ENCODE data around the gene MATN3. TPM values are rescaled to one million over a fixed set of nuclear protein-coding genes. Genes with fewer than 3 reads are reported as not detected.

The MATN3 gene
- total and polyA plus RNA-seq, 2 of the 13 experiments (the other 11 are each of a cell fraction or from before 2014, with no cell fraction given), result 36.1 to 208 TPM

DNA sequence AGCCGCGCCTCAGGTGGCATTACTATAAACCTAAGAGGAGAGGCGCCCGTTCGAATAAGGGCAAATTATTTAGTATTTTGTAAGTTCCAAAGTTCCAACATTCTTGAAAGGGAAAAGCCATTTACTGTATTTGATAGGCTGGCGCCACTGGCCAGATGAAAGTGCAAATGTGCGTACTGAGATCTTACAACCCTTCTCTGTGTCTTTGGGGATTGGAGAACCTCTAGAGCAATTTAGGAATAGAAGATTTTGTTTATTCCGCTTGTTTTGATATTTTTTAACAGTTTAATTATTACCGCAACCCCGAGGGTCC is 22.1 kb downstream of the MATN3 start:
- POLR2A ChIA-PET, result interaction anchor here (0.7 to 2.0 kb wide), 10 partner anchors 17 to 100 kb away, joined by 4 to 28 read pairs (median 7); partner anchors contain the start of genes LAPTM4A and TTC32
- peaks cover 0 to 2% of the 10 kb centered on the region in 2 experiments; a peak in 4 of 5 replicates for H3K36me3 ChIP-seq (replicated peaks in 1 of 2; ENCODE audit: control insufficient read depth in 1 of 2, insufficient read depth in 2 of 2, low read length in 2 of 2)
- no peak for DNase-seq (ENCODE audit: low spot score)
- peak overlapping the region; percentile 57 for H2AFZ ChIP-seq (ENCODE audit: low read length)
- under 1% methylated on average over 10 of the region's 10 CpGs for WGBS (ENCODE audit: low lambda C conversion rate)
- in situ Hi-C loops (cut with HindIII; ENCODE audit: extremely low pct_ligation_motif_present, low pct_unique_long_range_greater_than_20kb) (no loop called here), intact Hi-C loops (cut with micrococcal nuclease; ENCODE audit: unreplicated experiment) (loop anchor here (1.0 to 2.0 kb wide), 2 partner anchors 25 to 60 kb away; partner anchors contain the start of gene LAPTM4A)
- peaks cover 22% of the 10 kb centered on the region for H3K79me2 ChIP-seq (ENCODE audit: insufficient read depth, low read length)
- H3K27me3 ChIP-seq (ENCODE audit: control insufficient read depth in 1 of 2, insufficient read depth in 2 of 2, low read length in 2 of 2), result no peaks in the 10 kb centered on the region; a peak in 1 of 5 replicates
- peak overlapping the region; percentile 69 for H3K9ac ChIP-seq (ENCODE audit: insufficient read depth, low read depth, low read length)
- no peak for FAIRE-seq
- peak overlapping the region; percentile 70 for H3K27ac ChIP-seq (ENCODE audit: extremely low read length, insufficient read depth, low read length)
- peaks cover 30% of the 10 kb centered on the region for H3K4me1 ChIP-seq (ENCODE audit: insufficient read depth, low read length)
- peak overlapping the region; percentile 92 for H3K4me2 ChIP-seq (ENCODE audit: low read depth, low read length)
- no peaks in the 10 kb centered on the region for H3K9me3 ChIP-seq (ENCODE audit: low read length)
- H3K4me3 ChIP-seq (replicated peaks in 1 of 3; ENCODE audit: insufficient read depth in 1 of 3, low read depth in 2 of 3, low read length in 3 of 3), result peak overlapping the region; percentile 75 to 90 (median 78)
- H4K20me1 ChIP-seq (ENCODE audit: insufficient read depth, low read length), result no peaks in the 10 kb centered on the region
- ATAC-seq, result no peak
- CTCF ChIA-PET (ENCODE audit: low intra/inter-chr PET ratio, low total read pairs), result interaction anchor here (2.0 kb wide), 1 partner anchor 108 kb away, joined by 5 read pairs; no protein-coding TSS in a partner anchor
- TSS peak; percentile 89 for BruUV-seq (replicated peaks)
- TF ChIP-seq NAIF1 (CRISPR knock-in tag; IDR thresholded peaks at IDR 0.05; ENCODE audit: borderline replicate concordance) (peak; percentile 64; the same call in 1 of the 2 replicates), MEF2D (CRISPR knock-in tag; IDR thresholded peaks at IDR 0.05) (peak; percentile 0; the same call in 1 of the 2 replicates), SOX13 (IDR thresholded peaks at IDR 0.05) (no peak), SOX13 (CRISPR knock-in tag; conservative IDR thresholded peaks at IDR 0.05 in 1 of 2, IDR thresholded peaks at IDR 0.05 in 1 of 2) (0 out of 4 replicates have a peak, but pooled peaks of 1 of the 2 experiments have one; percentile 24), CBX5 (CRISPR knock-in tag; IDR thresholded peaks at IDR 0.05; ENCODE audit: borderline replicate concordance) (no peak), ZNF337 (CRISPR knock-in tag; IDR thresholded peaks at IDR 0.05; ENCODE audit: borderline replicate concordance, low read depth) (peak; percentile 15; the same call in 1 of the 2 replicates), ZNF841 (CRISPR knock-in tag; IDR thresholded peaks at IDR 0.05; ENCODE audit: borderline replicate concordance) (peak; percentile 74; the same call in 1 of the 2 replicates), ZEB1 (IDR thresholded peaks at IDR 0.05; ENCODE audit: insufficient replicate concordance, low read depth) (peak; percentile 27), DNMT3B (CRISPR knock-in tag; conservative IDR thresholded peaks at IDR 0.05) (0 out of 2 replicates have a peak, but pooled peaks have one; percentile 6), ZNF235 (CRISPR knock-in tag; IDR thresholded peaks at IDR 0.05; ENCODE audit: borderline replicate concordance) (0 out of 2 replicates have a peak, but pooled peaks have one; percentile 17), ZNF775 (CRISPR knock-in tag; IDR thresholded peaks at IDR 0.05; ENCODE audit: borderline replicate concordance) (0 out of 2 replicates have a peak, but pooled peaks have one; percentile 39), ZNF780A (CRISPR knock-in tag; IDR thresholded peaks at IDR 0.05) (0 out of 2 replicates have a peak, but pooled peaks have one; percentile 9), TP53 (CRISPR knock-in tag; conservative IDR thresholded peaks at IDR 0.05) (no peak), ZC3H4 (CRISPR knock-in tag; IDR thresholded peaks at IDR 0.05; ENCODE audit: borderline replicate concordance) (0 out of 2 replicates have a peak, but pooled peaks have one; percentile 11), SMARCE1 (IDR thresholded peaks at IDR 0.05; ENCODE audit: borderline replicate concordance) (no peak), SATB2 (CRISPR knock-in tag; IDR thresholded peaks at IDR 0.05) (peak; percentile 19; the same call in 1 of the 2 replicates), MTF1 (CRISPR knock-in tag; IDR thresholded peaks at IDR 0.05) (0 out of 2 replicates have a peak, but pooled peaks have one; percentile 28), ZNF333 (CRISPR knock-in tag; IDR thresholded peaks at IDR 0.05; ENCODE audit: borderline replicate concordance) (0 out of 2 replicates have a peak, but pooled peaks have one; percentile 6), ZNF367 (CRISPR knock-in tag; IDR thresholded peaks at IDR 0.05; ENCODE audit: borderline replicate concordance) (0 out of 2 replicates have a peak, but pooled peaks have one; percentile 15), GZF1 (CRISPR knock-in tag; IDR thresholded peaks at IDR 0.05) (0 out of 2 replicates have a peak, but pooled peaks have one; percentile 2)
- TF ChIP-seq, protein P1, sequence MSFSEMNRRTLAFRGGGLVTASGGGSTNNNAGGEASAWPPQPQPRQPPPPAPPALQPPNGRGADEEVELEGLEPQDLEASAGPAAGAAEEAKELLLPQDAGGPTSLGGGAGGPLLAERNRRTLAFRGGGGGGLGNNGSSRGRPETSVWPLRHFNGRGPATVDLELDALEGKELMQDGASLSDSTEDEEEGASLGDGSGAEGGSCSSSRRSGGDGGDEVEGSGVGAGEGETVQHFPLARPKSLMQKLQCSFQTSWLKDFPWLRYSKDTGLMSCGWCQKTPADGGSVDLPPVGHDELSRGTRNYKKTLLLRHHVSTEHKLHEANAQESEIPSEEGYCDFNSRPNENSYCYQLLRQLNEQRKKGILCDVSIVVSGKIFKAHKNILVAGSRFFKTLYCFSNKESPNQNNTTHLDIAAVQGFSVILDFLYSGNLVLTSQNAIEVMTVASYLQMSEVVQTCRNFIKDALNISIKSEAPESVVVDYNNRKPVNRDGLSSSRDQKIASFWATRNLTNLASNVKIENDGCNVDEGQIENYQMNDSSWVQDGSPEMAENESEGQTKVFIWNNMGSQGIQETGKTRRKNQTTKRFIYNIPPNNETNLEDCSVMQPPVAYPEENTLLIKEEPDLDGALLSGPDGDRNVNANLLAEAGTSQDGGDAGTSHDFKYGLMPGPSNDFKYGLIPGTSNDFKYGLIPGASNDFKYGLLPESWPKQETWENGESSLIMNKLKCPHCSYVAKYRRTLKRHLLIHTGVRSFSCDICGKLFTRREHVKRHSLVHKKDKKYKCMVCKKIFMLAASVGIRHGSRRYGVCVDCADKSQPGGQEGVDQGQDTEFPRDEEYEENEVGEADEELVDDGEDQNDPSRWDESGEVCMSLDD (CRISPR knock-in tag; IDR thresholded peaks at IDR 0.05; ENCODE audit: borderline replicate concordance), result no peak
- TF ChIP-seq, protein P2, sequence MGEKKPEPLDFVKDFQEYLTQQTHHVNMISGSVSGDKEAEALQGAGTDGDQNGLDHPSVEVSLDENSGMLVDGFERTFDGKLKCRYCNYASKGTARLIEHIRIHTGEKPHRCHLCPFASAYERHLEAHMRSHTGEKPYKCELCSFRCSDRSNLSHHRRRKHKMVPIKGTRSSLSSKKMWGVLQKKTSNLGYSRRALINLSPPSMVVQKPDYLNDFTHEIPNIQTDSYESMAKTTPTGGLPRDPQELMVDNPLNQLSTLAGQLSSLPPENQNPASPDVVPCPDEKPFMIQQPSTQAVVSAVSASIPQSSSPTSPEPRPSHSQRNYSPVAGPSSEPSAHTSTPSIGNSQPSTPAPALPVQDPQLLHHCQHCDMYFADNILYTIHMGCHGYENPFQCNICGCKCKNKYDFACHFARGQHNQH (CRISPR knock-in tag; IDR thresholded peaks at IDR 0.05), result no peak

Measured in HepG2 (cell line).